CD4-positive, alpha-beta T cell treated with Interleukin-15 for 1 hour (primary cell): ENCODE data around the gene MTSS2.

Source experiments
- DNase-seq: peaks from one replicate; pipeline ENCODE4 v3.0.0-alpha.2; 2020

MTSS2 gene

GRCh38 chr16:70685938-70686375 lies at the start of gene MTSS2:
Gene MTSS2, minus strand, starts transcription at chr16:70686053. Its CDS starts 262 bp downstream, at chr16:70685791.
- no peak for DNase-seq

GRCh38 chr16:70735141-70735979 lies 49.5 kb upstream of the MTSS2 start:
- no peak for DNase-seq

GRCh38 chr16:70734522-70735095 lies 48.8 kb upstream of the MTSS2 start:
- DNase-seq: no peak

- DNase-seq: no peak
These were observed 45.1 kb upstream of the MTSS2 start for GRCh38 chr16:70730944-70731343.

- no peak for DNase-seq
These were observed 44.2 kb upstream of the MTSS2 start for GRCh38 chr16:70730031-70730430.

- DNase-seq: no peak
These were observed 43.4 kb upstream of the MTSS2 start for GRCh38 chr16:70729292-70729691.

- no peak for DNase-seq
These were observed 42.3 kb upstream of the MTSS2 start for GRCh38 chr16:70728150-70728549.

GRCh38 chr16:70726892-70727361 lies 41.1 kb upstream of the MTSS2 start:
- DNase-seq: no peak

- DNase-seq: no peak
These were observed 40.3 kb upstream of the MTSS2 start for GRCh38 chr16:70725912-70726828.

- no peak for DNase-seq
These were observed 39.4 kb upstream of the MTSS2 start for GRCh38 chr16:70725024-70725911.

GRCh38 chr16:70724146-70725023 lies 38.5 kb upstream of the MTSS2 start:
- no peak for DNase-seq

GRCh38 chr16:70723740-70724145 lies 37.9 kb upstream of the MTSS2 start:
- no peak for DNase-seq

GRCh38 chr16:70721202-70721963 lies 35.5 kb upstream of the MTSS2 start:
- no peak for DNase-seq

- no peak for DNase-seq
These were observed 34.8 kb upstream of the MTSS2 start for GRCh38 chr16:70720425-70721201.

- DNase-seq: no peak
These were observed 31.2 kb upstream of the MTSS2 start for GRCh38 chr16:70717065-70717464.

- no peak for DNase-seq
These were observed 30.1 kb upstream of the MTSS2 start for GRCh38 chr16:70715860-70716357.

GRCh38 chr16:70715055-70715858 lies 29.4 kb upstream of the MTSS2 start:
- no peak for DNase-seq

- DNase-seq: no peak
These were observed 28.8 kb upstream of the MTSS2 start for GRCh38 chr16:70714581-70715054.
